Left hindlimb (tissue), 1 donor: Measurements from ENCODE around the gene ATP6V0D1.

Source experiments
- DNase-seq: peaks from one replicate; pipeline ENCODE4 v3.0.0-alpha.2; 2018

Gene ATP6V0D1

GRCh38 chr16:67460961-67461360 is 20.0 kb downstream of the ATP6V0D1 start:
- no peak for DNase-seq

GRCh38 chr16:67460168-67460567 is 20.8 kb downstream of the ATP6V0D1 start:
- no peak for DNase-seq

GRCh38 chr16:67459861-67460150 is 21.2 kb downstream of the ATP6V0D1 start:
- DNase-seq: no peak

- no peak for DNase-seq
Measured at GRCh38 chr16:67459066-67459860, 21.7 kb downstream of the ATP6V0D1 start.

- DNase-seq: no peak
Measured at GRCh38 chr16:67458121-67458641, 22.8 kb downstream of the ATP6V0D1 start.

GRCh38 chr16:67457611-67458010 is 23.3 kb downstream of the ATP6V0D1 start:
- DNase-seq: no peak

GRCh38 chr16:67456391-67457081 is 24.4 kb downstream of the ATP6V0D1 start:
- DNase-seq: peak; percentile 80

GRCh38 chr16:67454852-67455251 is 26.1 kb downstream of the ATP6V0D1 start:
- no peak for DNase-seq

GRCh38 chr16:67454104-67454503 is 26.9 kb downstream of the ATP6V0D1 start:
- no peak for DNase-seq

- DNase-seq: peak; percentile 45
Measured at GRCh38 chr16:67451704-67452435, 29.1 kb downstream of the ATP6V0D1 start.

GRCh38 chr16:67451061-67451703 is 29.8 kb downstream of the ATP6V0D1 start:
- peak; percentile 75 for DNase-seq

GRCh38 chr16:67449739-67450138 is 31.2 kb downstream of the ATP6V0D1 start:
- DNase-seq: peak; percentile 32

- DNase-seq: peak; percentile 37
Measured at GRCh38 chr16:67449336-67449735, 31.6 kb downstream of the ATP6V0D1 start.

GRCh38 chr16:67448580-67448979 is 32.4 kb downstream of the ATP6V0D1 start:
- DNase-seq: peak; percentile 3

GRCh38 chr16:67447508-67448076 is 33.4 kb downstream of the ATP6V0D1 start:
- DNase-seq: peak; percentile 58

GRCh38 chr16:67446968-67447507 is 33.9 kb downstream of the ATP6V0D1 start:
- no peak for DNase-seq

GRCh38 chr16:67445913-67446907 is 34.7 kb downstream of the ATP6V0D1 start:
- no peak for DNase-seq

GRCh38 chr16:67445441-67445912 is 35.5 kb downstream of the ATP6V0D1 start:
- DNase-seq: no peak

- no peak for DNase-seq
Measured at GRCh38 chr16:67445126-67445426, 35.9 kb downstream of the ATP6V0D1 start.

GRCh38 chr16:67444259-67445125 is 36.5 kb downstream of the ATP6V0D1 start:
- no peak for DNase-seq
